Superior temporal gyrus (tissue), 1 donor: Measurements from ENCODE around the gene MYF6.

Experiments used
- DNase-seq: peaks from one replicate; pipeline ENCODE4 v3.0.0-alpha.2; 2016; ENCODE audit errors: extremely low spot score

Gene MYF6

GRCh38 chr12:80704420-80704819, 3.0 kb upstream of the MYF6 start:
- DNase-seq: no peak

- DNase-seq: no peak
These were observed 410 bp downstream of the MYF6 start for GRCh38 chr12:80707830-80708258.

- DNase-seq: no peak
These were observed 983 bp downstream of the MYF6 start for GRCh38 chr12:80708259-80708974.

- no peak for DNase-seq
These were observed 1.5 kb downstream of the MYF6 start for GRCh38 chr12:80708975-80709328.

GRCh38 chr12:80709811-80710726, 2.6 kb downstream of the MYF6 start:
- DNase-seq: no peak

- DNase-seq: no peak
These were observed 3.5 kb downstream of the MYF6 start for GRCh38 chr12:80710727-80711449.

- DNase-seq: no peak
These were observed 4.4 kb downstream of the MYF6 start for GRCh38 chr12:80711866-80712265.

- no peak for DNase-seq
These were observed 5.4 kb downstream of the MYF6 start for GRCh38 chr12:80712866-80713265.

- DNase-seq: no peak
These were observed 6.0 kb downstream of the MYF6 start for GRCh38 chr12:80713419-80713818.

- DNase-seq: no peak
These were observed 6.6 kb downstream of the MYF6 start for GRCh38 chr12:80714055-80714454.

- no peak for DNase-seq
These were observed 7.4 kb downstream of the MYF6 start for GRCh38 chr12:80714846-80715245.

- DNase-seq: no peak
These were observed 8.3 kb downstream of the MYF6 start for GRCh38 chr12:80715713-80716249.

- no peak for DNase-seq
These were observed 9.4 kb downstream of the MYF6 start, which contains the start of gene MYF5 for GRCh38 chr12:80716696-80717469. Gene MYF5 (plus strand): TSS chr12:80716912. CDS start chr12:80717064, 152 bp downstream.

- DNase-seq: no peak
These were observed 10.4 kb downstream of the MYF6 start for GRCh38 chr12:80717856-80718255.

GRCh38 chr12:80720516-80720915, 13.1 kb downstream of the MYF6 start:
- no peak for DNase-seq

GRCh38 chr12:80721326-80721725, 13.9 kb downstream of the MYF6 start:
- DNase-seq: no peak

GRCh38 chr12:80745851-80746505, 38.5 kb downstream of the MYF6 start:
- DNase-seq: no peak

- DNase-seq: no peak
These were observed 40.4 kb downstream of the MYF6 start for GRCh38 chr12:80747800-80748199.

- DNase-seq: no peak
These were observed 42.0 kb downstream of the MYF6 start for GRCh38 chr12:80749456-80749855.

- DNase-seq: no peak
These were observed 45.0 kb downstream of the MYF6 start for GRCh38 chr12:80752464-80752863.

GRCh38 chr12:80754274-80754673, 46.8 kb downstream of the MYF6 start:
- DNase-seq: no peak
